NCI-H128 (cell line): ENCODE measurements around the gene FLOT2.
"Not testable (repeated sequence)": the region's sequence is repeated elsewhere in the genome, so short reads cannot be mapped to it uniquely, and the experiment has no call there.

Experiments used
- DNase-seq: peaks from one replicate; lab custom pipeline; 2025; ENCODE audit not compliant: unreplicated experiment; lab: John Stamatoyannopoulos, UW

FLOT2 gene

DNA sequence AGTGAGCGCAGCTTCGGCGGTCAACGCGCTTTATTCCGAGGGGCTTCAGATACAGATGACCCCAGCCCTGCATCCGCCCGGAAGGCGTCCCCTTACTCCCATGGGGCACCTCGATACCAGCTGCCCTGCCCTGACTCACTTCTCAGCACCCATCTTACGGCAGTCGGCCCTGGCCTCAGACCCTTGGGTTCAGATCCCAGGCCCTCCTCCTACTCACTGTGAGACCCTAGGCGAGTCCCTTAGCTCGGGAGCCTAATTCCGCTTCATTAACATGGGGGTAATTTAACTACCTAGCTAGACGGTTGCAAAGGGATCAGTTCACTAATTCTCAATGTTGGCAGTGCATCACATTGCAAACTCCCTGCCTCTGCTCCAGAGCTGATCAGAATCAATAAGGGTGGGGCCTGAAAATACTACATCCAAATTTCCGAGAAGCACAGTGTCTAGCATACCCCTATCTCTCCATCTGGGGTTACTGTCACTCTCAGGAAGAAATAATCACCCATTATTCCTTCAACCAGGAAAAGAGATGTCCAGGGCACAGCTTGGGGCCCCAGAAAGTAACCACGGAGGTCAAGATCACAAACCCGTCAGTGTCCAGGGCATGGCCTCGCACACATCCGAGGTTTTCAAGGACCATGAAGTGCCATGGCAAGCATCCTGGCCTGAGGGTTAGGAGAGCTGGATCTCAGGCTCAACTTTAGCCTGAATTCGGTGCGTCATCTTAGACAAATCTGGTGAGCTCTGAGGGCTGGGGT lies 415 bp upstream of the FLOT2 start:
- DNase-seq, result no peak

DNA sequence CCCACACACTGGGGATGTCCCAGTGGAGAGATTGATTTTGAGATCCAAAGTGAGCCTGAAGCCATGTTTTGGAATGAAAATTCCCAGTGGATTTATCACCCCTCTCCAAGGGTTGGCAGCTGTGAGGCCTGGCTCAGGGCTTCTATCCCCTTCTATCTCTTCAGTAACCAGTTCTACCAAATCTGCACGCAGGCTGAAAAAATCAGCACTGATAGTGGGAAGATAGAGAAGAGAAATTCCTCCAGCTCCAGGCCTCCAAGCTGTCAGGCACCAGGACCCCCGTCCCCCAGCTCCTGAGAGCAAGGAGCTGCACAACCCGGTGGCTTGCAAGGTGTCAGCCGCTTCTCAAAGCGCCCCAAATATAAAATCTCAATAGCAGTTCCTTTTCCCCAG lies 1.0 kb downstream of the FLOT2 start:
- no peak for DNase-seq

DNA sequence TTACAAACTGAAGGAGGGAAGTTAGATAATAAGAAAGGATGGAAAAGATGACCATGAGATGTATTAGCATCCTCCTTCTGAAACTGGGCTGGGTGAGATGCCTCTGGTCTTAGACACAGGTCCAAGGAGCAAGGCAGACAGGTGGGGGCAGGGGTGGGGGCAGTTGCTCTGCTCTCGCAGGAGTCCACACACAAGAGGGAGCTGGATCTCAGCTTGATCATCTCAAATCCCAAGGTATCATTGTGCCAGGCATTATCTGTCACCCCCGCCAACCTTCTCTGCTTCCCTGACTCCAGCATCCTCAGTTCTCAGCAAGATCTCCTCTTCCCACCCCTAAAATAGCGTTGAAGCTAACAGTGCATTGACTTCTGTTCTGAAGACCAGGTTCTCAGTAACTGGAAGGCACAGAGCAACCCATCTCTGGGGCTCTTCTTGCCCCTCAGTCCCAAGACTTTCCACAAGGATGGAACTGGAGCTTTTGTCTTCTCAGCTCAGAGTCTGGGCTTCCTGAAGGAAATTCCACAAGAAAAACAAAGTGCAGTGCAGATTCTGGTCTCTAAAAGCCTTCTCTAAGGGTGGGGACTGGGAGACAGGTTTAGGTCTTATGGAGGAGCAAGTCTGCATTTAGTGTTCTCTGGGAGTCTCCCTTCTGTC lies 1.6 kb downstream of the FLOT2 start:
- no peak for DNase-seq

DNA sequence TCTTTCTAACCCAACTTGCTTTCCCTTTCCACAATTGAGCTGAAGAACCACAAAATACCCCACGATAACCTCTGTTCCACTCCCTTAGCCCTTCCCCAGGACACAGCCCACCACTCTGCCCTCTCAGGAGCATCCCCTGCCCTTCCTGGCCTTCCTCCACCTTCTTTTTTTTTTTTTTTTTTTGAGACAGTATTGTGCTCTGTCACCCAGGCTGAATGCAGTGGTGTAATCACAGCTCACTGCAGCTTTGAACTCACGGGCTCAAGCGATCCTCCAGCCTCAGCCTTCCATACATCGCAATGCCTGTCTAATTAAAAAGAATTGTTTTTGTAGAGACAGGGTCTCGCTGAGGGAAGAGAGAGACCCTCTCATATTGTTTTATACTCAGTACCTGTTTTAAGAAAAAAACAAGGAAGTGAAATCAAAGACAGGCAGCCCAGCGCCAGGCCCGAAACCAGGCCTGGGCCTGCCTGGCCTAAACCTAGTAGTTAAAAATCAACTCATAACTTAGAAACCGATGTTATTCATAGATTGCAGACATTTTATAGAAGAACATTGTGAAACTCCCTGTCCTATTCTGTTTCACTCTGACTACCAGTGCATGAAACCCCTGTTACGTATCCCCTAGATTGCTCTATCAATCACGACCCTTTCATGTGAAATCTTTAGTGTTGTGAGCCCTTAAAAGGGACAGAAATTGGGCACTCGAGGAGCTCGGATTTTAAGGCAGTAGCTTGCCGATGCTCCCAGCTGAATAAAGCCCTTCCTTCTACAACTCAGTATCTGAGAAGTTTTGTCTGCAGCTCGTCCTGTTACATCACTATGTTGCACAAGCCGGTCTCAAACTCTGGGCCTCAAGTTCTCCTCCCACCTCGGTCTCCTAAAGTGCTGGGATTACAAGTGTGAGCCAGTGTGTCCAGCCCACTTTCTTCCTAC lies 4.0 kb downstream of the FLOT2 start:
- DNase-seq, result not testable (repeated sequence)

DNA sequence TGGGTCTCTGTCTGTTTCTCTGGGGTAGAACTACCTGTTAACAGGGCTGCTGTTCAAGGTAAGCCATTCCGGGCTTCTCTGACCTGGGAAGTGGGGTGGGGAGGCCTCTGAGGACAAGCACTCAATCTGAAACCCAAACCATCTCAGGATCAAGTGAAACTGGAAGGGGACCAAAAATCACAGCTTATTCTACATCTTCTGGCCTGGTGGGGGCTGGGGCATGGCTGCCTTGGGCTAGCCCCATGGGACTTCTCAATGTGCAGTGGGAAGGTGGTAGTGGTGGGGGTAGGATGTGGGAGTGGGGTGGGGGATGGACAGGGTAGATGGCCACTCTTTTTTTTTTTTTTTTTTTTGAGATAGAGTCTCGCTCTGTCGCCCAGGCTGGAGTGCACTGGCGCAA lies 5.5 kb downstream of the FLOT2 start:
- no peak for DNase-seq

DNA sequence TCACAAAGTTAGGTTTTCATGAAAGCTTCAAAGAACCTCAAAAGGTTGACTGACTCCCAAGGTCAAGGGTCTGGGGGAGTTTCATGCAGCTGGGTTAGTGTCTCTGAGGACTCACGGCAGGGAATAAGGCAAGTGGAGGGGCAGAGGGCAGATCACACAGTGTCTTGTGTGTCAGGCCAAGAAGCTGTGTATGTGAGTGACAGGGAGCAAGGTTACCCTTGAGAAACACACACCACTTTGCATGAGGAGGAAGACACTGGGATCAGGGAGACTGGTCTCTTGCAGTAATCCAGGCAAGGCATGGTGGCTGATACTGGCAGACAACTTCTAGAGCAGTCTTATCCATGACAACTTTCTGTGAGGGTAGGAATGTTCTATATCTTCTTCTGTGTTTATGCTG lies 6.3 kb downstream of the FLOT2 start:
- no peak for DNase-seq

DNA sequence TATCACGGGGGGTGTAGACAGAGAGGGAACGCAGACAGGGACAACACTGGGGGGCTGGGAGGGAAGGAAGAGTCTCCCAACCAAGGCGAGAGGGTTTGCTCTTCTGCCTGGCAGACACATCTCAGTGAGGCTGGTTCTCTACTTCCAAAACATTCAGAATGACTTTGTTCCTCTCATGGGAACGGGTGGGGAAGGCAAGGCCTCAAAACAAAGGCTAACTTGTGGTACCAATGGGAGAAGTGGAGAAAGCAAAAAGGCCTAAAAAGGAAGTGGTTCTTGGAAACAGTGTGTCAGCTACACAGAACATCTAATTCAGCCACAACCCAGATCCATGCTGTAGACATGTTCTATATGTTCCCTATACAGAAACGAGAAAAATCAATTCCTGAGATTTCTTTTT lies 7.5 kb downstream of the FLOT2 start:
- DNase-seq, result no peak

DNA sequence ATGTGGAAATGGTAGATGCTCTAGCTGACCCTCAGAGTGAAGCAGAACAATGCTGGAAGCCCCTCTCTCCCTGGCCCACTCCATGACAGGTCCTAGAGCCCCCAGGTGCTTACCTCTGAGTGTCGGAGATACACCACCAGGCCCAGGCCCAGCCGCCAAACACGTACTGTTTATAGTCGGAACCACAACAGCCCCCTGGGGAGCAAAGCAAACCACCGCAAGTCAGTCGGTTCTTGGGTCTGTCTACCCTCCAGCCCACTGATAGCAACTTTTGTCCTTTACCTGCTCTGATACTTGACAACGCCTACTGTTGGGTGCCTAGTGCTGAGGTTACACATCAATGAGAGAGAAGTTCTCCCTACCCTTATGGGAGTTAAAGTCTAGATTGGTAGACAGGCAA lies 8.7 kb downstream of the FLOT2 start:
- no peak for DNase-seq

DNA sequence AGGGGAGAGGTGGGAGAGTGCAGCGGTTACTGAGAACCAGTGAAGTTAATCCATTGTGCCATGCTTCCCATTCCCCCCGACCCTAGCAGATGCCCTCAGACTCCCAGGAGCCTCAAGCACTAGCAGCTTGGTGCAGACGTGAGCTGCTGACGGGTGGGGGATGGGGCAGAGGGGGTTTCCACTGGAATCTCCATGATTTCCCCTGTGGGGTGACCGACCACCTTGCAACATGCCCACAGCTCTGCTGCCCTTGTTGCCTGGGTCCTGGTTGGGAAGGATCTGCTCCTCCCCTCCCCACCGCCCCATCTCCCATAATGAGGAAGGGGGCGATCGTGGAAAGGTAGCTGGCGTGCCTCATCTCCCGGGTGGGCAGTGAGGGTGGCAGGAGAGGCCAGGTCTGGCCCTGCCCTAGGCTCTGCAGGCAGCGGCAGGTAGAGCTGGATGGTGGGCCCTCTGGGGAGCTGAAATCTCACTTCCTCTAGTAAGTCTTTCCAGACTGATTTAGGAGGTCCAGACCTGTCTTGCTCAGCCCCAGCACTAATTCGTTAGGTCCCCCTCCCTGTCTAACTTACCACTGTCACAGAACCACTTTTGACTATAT lies 9.6 kb downstream of the FLOT2 start:
- no peak for DNase-seq

DNA sequence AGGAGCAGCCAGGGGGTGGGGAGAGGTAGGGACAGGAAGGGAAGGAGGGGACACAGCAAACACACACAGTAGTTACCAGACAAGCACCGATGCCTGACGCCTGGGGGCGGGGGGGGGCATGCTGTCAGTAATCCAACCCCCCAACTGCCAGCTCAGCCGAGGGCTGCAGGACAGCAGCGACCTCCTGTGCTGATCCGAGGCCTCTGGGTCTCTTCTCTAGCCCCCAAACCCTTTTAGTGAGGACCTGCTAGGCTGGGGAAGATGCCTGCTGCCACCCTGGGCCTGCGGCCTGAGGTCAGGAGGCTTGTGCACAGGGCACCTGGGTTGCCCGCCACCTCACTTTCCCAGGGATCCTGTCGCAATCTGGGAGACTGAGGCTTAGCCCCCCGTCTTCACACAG lies 11.6 kb downstream of the FLOT2 start:
- DNase-seq, result no peak

DNA sequence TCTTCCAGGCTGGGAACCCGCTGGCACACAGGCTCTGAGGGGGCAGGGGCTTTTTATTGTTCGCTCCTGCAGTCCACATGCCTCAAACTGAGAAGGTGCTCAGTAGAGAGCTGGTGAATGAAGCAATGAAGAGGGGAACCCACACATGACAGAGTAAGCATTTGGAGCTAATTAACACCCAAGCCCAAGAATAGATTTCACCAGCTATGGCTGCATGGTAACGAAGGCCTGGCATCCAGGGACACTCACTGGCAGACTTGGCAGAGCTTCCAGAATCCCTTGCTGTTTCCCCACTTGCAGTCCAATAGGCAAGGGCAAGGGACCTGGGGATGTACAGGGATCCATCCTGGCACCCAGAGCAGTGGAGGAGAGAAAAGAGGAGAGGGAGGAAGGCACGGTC lies 12.2 kb downstream of the FLOT2 start:
- DNase-seq, result no peak

DNA sequence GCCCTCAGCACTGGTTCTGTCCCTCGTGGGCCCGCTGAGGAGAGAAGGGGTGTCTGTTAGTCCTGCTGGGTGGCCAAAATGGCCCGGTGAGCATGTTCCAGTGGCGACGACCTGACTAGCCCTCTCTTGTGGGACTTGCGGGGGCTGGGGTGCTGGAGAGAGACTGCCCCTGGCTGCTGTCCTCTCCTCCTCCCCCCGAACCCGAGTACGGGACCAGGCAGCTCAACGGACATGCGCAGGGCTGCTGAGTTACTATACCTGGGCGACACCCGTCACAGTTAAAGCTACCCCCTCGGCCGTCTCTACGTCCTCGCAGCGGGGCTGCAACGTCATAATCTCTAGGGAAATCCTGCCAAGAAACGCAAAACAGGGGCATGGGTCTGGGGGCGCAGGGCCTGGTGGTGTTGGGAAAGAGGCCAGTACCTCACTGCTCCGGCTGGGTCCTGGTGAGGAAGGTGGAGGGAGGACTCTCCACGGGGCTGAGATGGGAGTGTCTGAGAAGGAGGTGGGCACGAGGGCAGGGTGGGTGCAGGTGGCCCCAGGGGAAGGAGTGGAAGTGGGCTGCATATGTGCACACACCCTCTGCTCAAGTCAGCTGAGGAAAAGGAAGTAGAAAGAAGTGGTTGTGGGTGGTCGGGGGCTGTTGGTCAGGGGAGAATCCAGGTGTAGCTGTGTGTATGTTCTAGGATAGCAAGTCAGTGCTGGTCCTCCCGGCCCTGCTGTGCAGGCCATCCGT lies 13.4 kb downstream of the FLOT2 start:
- DNase-seq, result no peak

DNA sequence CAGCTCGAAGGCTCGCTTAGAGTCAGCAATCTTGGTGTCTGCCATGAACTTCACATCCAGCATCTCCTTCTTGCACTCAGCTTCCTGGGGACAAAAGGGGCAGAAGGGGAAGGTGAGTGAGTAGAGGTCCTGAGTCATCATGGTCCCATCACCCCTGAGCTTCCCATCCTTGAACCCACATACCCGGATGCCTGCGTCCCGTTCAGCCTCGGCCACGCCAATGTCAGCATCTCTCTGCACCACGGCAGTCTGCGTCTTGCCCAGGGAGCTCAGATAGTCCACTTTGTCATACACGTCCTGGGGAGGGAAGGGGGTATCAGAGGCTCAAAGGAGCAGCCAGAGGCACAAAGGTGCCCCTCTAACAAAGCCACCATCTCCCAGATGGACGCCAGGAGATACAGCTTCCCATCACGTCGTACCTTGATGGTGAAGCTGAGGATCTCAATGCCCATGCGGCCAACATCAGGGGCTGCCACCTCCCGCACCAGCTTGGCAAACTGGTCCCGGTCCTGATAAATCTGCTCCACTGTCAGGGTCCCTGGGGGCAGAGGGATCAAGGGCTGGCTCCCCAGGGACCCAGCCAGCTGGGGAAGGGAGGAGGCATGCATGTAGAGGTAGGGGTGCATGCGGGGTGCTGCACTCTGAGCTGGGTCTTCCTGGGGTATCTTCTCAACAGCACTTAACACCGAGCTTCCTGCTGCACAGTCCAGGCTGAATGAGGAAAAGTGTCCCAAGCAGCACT lies 15.2 kb downstream of the FLOT2 start:
- no peak for DNase-seq

DNA sequence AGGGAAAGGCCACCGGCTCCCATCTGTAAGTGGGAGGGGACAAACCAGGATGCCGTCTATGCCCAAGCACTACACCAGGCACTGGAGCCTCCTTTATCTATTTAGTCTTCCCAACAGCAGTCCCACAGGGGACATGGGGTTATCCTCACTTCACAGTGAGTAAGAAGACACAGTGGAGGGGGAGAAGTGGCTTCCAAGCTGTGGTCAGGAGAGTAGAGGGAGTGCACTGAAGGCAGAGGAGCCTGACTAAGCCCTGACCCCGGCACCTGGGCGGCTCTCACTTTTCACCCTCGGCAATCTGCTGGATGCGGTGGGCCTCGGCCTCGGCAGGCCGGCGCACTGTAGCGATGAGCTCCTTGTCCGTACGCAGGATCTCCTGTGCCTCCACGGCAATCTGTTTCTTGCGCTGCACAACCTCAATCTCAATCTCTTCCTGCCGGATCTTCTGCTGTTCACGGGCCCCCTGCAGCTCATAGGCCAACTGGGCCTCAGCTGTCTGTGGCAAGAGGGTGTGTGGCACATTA lies 15.9 kb downstream of the FLOT2 start:
- DNase-seq, result no peak

DNA sequence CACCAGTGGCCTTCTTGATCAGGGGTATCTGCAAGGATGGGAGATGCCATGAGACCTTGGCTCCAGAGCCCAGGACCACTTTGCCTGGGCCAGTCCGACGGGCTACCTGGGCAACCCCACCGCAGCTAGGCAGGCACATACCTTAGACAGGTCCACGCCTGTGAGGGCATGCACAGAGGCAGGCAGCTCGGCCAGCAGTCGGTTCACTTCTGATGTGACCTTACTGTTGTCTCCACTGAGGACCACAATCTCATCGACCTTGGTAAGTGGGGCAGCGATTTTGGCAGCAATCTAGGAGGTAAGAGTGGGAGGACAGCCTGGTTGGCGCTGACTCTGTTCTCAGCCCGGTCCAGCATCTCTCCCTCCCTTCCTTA lies 17.0 kb downstream of the FLOT2 start:
- no peak for DNase-seq

DNA sequence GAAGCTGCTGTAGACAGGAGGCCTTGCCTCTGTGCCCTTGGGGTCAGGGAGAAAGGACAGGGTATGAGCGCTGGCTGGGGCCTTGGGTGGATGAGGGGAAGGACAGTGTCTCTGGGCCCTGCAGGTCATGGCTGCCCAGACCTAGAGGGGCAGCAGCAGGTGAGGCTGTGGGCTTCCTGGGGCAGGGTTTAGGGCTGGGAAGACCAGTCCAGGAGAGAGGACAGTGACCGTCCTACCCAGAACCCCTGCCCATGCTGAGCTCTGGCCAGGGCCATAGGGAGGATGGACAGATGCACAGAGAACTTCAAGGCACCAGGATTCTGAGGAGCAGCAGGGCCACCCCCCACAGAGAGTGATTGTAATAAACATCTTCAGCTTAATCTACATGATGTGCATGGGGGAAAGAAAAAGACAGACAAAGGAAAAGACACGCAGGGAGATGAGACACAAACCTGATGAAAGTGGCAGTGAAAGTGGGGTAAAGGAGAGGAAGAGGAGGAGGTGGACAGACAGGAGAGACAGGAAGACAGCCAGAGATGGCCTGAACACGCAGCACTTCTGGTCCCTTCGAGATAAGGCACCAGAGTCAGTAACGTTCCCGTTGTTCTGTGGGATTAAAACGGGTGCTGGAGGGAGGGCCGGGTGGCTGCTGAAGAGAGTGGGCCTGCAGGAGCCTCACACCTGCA lies 17.5 kb downstream of the FLOT2 start:
- DNase-seq, result no peak

DNA sequence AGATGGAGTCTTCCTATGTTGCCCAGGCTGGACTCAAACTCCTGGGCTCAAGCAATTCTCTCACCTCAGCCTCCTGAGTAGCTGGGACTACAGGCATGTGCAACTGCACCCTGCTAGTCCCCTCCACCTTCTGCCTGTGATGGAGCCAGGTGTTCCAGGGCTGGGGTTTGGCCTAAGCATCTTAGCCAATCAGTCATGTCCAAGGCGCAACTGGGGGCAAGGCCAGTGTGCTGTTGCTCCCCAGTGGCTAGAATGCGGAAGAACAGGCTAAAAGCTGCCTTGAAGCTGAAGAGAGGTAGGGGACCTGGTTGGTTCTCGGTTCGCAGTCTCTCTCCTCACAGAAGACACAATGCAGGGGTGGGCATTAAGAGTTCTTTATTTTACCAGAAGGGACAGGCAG lies 18.6 kb downstream of the FLOT2 start:
- no peak for DNase-seq

DNA sequence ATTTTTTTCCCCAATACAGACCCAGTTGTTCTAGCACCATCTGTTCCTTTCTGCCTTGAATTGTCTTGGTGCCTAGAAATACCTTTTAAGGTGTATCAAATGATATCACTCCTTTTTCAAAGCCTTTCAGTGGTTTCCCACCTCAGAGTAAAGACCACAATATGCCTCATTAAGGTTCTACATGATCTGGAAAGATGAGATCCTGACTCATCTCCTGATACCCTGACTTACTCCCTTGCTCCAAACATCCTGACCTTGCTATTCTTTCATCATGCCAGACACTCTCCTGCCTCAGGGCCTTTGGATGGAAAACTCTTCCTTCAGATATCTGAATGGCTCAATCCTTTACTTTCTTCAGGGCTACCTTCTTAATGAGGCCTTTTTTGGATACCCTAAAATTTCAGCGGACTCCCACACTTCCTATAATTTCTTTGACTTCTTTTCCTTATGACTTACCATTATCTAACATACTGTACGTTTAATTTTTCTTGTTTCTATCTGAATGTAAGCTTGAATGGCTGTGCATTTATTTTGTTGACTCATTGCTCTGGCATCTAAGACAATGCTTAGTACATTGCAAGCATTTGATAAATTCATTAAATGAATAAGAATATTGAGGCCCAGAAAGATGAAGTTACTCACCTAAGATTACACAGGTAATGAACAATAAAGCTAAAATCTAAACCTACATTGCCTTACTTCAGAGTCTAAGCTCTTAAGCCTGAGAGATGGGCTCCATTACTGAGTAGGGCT lies 19.2 kb downstream of the FLOT2 start:
- no peak for DNase-seq
